RWPE1 (cell line): ENCODE measurements around the gene AGAP1.

Source experiments
- CTCF ChIA-PET: fragments of 350-600 bp; sonication (Branson Sonifier 250); formaldehyde crosslinking; extraction: SDS; loops from one replicate; lab custom pipeline; 2021; lab: Yijun Ruan, JAX
- POLR2A ChIA-PET: fragments of 400-600 bp; formaldehyde crosslinking; extraction: SDS; loops from one replicate; lab custom pipeline; 2020; ENCODE audit warnings: antibody characterized with exemption; ENCODE audit not compliant: low non-redundant PET; lab: Yijun Ruan, JAX
- DNase-seq: peaks from one replicate; pipeline ENCODE4 v3.0.0; 2012; ENCODE audit warnings: low spot score
- H3K27ac ChIP-seq: fragments of 450-650 bp; 2 replicates; pipeline ENCODE4 v1.5.1; 2017
- CTCF ChIP-seq: fragments of 450-650 bp; conservative IDR thresholded peaks from 2 replicates; pipeline ENCODE4 v1.5.1; 2017; ENCODE audit warnings: low read depth, mild to moderate bottlenecking

Gene AGAP1

GRCh38 chr2:235709969-235710879 is 216.4 kb downstream of the AGAP1 start:
- TF ChIP-seq CTCF = no peak
- CTCF ChIA-PET = no interaction called here
- DNase-seq = no peak
- H3K27ac ChIP-seq = peak overlapping the region; percentile 88
- POLR2A ChIA-PET = no interaction called here

- no peak for DNase-seq
- H3K27ac ChIP-seq = peak overlapping the region; percentile 88
- CTCF ChIA-PET = no interaction called here
- TF ChIP-seq CTCF = no peak
- POLR2A ChIA-PET = no interaction called here
These were observed 217.1 kb downstream of the AGAP1 start for GRCh38 chr2:235710933-235711332.

- no peak for DNase-seq
- peak overlapping the region; percentile 88 for H3K27ac ChIP-seq
- TF ChIP-seq CTCF = no peak
- ChIA-PET POLR2A (no interaction called here), CTCF (no interaction called here)
These were observed 217.7 kb downstream of the AGAP1 start for GRCh38 chr2:235711527-235711926.

GRCh38 chr2:235712176-235712575 is 218.3 kb downstream of the AGAP1 start:
- CTCF ChIA-PET = no interaction called here
- TF ChIP-seq CTCF = no peak
- DNase-seq = no peak
- POLR2A ChIA-PET = no interaction called here
- H3K27ac ChIP-seq = peak overlapping the region; percentile 88; the same call in 1 of the 2 replicates

GRCh38 chr2:235713189-235713588 is 219.3 kb downstream of the AGAP1 start:
- CTCF ChIA-PET = no interaction called here
- H3K27ac ChIP-seq = no peak overlapping the region
- no peak for DNase-seq
- no peak for TF ChIP-seq CTCF
- POLR2A ChIA-PET = no interaction called here

GRCh38 chr2:235715601-235716000 is 221.8 kb downstream of the AGAP1 start:
- POLR2A ChIA-PET = no interaction called here
- DNase-seq = no peak
- H3K27ac ChIP-seq = 0 out of 2 replicates have a peak overlapping the region, but pooled peaks have one; percentile 2
- CTCF ChIA-PET = no interaction called here
- no peak for TF ChIP-seq CTCF
